Uterus (tissue), 2 donors: Measurements from ENCODE around the gene FAM114A1.

Experiments
- POLR2A ChIP-seq, 2 donors: fragments of 450-650 bp; IDR thresholded peaks; one replicate each; pipeline ENCODE4 v1.6.1; 2016; ENCODE audit warnings: antibody characterized with exemption in 2 of 2, mild to moderate bottlenecking in 1 of 2, moderate library complexity in 1 of 2
- TF ChIP-seq, protein P1 (sequence below), 4 experiments: fragments of 200-600 bp in 2 of 4; fragments of 450-650 bp in 2 of 4; sonication (generic) in 2 of 4; IDR thresholded peaks; one replicate each; pipeline ENCODE4 v1.5.1; 2016 to 2019; ENCODE audit warnings: antibody characterized with exemption in 4 of 4, mild to moderate bottlenecking in 2 of 4, moderate library complexity in 1 of 4

DNA sequence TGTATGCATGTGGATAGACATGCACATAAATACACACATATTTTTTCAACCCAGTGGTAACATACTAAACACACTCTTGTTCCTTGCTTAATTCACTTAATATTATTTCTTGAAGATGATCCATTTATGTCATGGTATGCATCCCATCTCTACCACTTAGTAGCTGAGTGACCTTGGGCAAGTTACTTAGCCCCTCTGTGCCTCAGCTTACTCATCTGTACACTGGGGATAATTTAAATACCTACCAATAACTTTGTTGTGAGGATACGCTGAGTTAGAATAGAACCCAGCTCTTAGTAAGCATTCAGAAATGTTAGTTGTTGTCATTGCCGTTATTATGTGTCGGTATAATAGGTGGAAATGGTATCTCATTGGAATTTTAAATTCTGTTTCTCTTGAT lies 41.4 kb downstream of the FAM114A1 start:
- TF ChIP-seq, protein P1, sequence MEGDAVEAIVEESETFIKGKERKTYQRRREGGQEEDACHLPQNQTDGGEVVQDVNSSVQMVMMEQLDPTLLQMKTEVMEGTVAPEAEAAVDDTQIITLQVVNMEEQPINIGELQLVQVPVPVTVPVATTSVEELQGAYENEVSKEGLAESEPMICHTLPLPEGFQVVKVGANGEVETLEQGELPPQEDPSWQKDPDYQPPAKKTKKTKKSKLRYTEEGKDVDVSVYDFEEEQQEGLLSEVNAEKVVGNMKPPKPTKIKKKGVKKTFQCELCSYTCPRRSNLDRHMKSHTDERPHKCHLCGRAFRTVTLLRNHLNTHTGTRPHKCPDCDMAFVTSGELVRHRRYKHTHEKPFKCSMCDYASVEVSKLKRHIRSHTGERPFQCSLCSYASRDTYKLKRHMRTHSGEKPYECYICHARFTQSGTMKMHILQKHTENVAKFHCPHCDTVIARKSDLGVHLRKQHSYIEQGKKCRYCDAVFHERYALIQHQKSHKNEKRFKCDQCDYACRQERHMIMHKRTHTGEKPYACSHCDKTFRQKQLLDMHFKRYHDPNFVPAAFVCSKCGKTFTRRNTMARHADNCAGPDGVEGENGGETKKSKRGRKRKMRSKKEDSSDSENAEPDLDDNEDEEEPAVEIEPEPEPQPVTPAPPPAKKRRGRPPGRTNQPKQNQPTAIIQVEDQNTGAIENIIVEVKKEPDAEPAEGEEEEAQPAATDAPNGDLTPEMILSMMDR (IDR thresholded peaks at IDR 0.05): no peak
- no peak for TF ChIP-seq POLR2A (IDR thresholded peaks at IDR 0.05)
